HG03108 (cell line): Measurements from ENCODE around the gene SCYGR5.
"Not testable (repeated sequence)": the region's sequence is repeated elsewhere in the genome, so short reads cannot be mapped to it uniquely, and the experiment has no call there.

Source experiments
- ATAC-seq: cut with Tn5 transposase; IDR thresholded peaks from one replicate; pipeline ENCODE4 v1.9.1; 2021; ENCODE audit warnings: moderate library complexity; ENCODE audit not compliant: unreplicated experiment

Gene SCYGR5

GRCh38 chr2:227666631-227667170 lies at the start of gene SCYGR5:
SCYGR5 (plus strand) TSS chr2:227666804; CDS start chr2:227666804, 0 bp downstream.
- ATAC-seq = not testable (repeated sequence)

GRCh38 chr2:227617316-227618230 lies 49.0 kb upstream of the SCYGR5 start, which contains the start of gene SCYGR4:
SCYGR4 (plus strand) TSS chr2:227617498; CDS start chr2:227617498, 0 bp downstream.
- ATAC-seq = no peak

GRCh38 chr2:227623226-227623625 lies 43.4 kb upstream of the SCYGR5 start:
- no peak for ATAC-seq

GRCh38 chr2:227625420-227625819 lies 41.2 kb upstream of the SCYGR5 start:
- ATAC-seq = no peak

- no peak for ATAC-seq
Measured at GRCh38 chr2:227626580-227627151, 39.9 kb upstream of the SCYGR5 start.

- ATAC-seq = peak; percentile 93
Measured at GRCh38 chr2:227627769-227628168, 38.8 kb upstream of the SCYGR5 start.

GRCh38 chr2:227629435-227629834 lies 37.2 kb upstream of the SCYGR5 start:
- ATAC-seq = no peak

- no peak for ATAC-seq
Measured at GRCh38 chr2:227630322-227630721, 36.3 kb upstream of the SCYGR5 start.

- ATAC-seq = no peak
Measured at GRCh38 chr2:227632827-227633226, 33.8 kb upstream of the SCYGR5 start.

- ATAC-seq = no peak
Measured at GRCh38 chr2:227634201-227634600, 32.4 kb upstream of the SCYGR5 start.

- no peak for ATAC-seq
Measured at GRCh38 chr2:227642656-227643055, 23.9 kb upstream of the SCYGR5 start.

- ATAC-seq = no peak
Measured at GRCh38 chr2:227643990-227644551, 22.5 kb upstream of the SCYGR5 start.

GRCh38 chr2:227653419-227653818 lies 13.2 kb upstream of the SCYGR5 start:
- no peak for ATAC-seq

GRCh38 chr2:227654426-227654825 lies 12.2 kb upstream of the SCYGR5 start:
- no peak for ATAC-seq

- no peak for ATAC-seq
Measured at GRCh38 chr2:227655454-227655853, 11.2 kb upstream of the SCYGR5 start.

- ATAC-seq = no peak
Measured at GRCh38 chr2:227657199-227657845, 9.3 kb upstream of the SCYGR5 start.

- no peak for ATAC-seq
Measured at GRCh38 chr2:227661025-227661649, 5.5 kb upstream of the SCYGR5 start.

GRCh38 chr2:227661827-227662226 lies 4.8 kb upstream of the SCYGR5 start:
- ATAC-seq = no peak

- no peak for ATAC-seq
Measured at GRCh38 chr2:227665189-227665940, 1.2 kb upstream of the SCYGR5 start.
